Renal pelvis (tissue), 4 donors: ENCODE results near the gene NAT16. TPM values are rescaled to one million over a fixed set of nuclear protein-coding genes. Genes with fewer than 3 reads are reported as not detected.

Experiments used
- DNase-seq: peaks from one replicate; pipeline ENCODE4 v3.0.0-alpha.2; 2013
- polyA plus RNA-seq, 3 donors: library from polyadenylated mRNA; unstranded; fragments of 120-200 nt; gene quantifications; one replicate each; pipeline ENCODE4 v1.2.1, GENCODE V29; 2013; ENCODE audit not compliant: insufficient read length in 3 of 3

The NAT16 gene
- polyA plus RNA-seq, 3 donors: 0.25 TPM; not detected in 2

DNA sequence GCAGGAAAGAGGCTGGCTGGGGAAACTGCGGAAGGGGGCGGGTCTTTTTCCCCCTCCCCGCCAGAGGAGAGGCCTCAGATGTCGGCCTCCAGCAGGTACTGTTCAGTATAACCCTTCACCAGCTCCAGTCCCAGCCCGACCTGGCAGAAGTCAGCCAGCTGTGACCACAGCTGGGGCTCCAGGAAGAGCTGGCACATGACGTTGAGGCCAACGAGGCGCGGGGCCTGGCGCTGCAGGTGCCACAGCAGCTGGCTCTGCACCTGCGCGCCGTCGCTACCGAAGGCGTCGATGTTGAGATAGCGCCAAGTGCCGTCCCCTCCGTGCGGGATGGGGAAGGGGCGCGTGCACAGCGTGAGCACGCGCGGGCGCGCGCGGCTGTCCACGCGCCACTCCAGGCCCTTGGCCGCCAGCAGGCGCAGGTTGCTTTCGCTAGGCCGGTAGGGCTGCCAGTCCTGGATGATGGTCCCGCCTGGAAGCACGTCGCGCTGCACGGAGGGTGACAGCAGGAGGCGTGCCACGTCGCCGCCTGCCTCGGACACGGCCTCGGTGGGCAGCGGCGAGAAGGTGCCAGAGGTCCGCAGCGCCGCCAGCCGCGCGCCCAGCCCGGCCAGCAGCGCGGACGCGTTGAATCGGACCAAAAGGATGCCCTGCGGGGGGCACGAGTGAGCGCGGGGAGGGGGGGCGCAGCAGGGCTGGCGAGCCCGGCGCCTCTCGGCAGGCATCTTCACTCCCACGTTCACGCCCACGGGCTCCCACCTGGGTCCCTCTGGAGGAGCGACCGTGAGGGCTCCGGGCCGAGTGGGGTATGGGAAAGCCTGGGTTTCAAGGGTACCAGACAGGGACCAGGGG is 7.9 kb downstream of the NAT16 start:
- DNase-seq: no peak

DNA sequence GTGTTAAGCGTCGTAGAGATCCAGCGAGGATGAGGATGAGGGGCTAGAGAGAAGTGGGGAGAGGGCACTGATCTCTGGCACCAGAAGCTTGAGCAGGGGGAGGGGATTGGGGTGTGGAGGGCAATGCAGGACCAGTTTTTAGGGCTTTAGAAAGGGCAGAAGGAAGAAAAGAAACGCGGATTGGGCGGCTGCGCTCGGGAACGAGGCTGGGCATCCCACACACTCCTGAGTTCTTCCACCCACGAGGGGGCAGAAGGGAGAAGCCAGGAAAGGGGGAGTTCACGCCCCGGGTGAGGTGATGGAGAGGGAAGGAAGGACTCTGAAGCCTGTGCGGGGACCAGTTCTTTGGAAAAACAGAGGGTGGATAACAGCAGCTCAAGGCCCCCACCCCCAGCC is 8.7 kb downstream of the NAT16 start:
- DNase-seq: no peak

DNA sequence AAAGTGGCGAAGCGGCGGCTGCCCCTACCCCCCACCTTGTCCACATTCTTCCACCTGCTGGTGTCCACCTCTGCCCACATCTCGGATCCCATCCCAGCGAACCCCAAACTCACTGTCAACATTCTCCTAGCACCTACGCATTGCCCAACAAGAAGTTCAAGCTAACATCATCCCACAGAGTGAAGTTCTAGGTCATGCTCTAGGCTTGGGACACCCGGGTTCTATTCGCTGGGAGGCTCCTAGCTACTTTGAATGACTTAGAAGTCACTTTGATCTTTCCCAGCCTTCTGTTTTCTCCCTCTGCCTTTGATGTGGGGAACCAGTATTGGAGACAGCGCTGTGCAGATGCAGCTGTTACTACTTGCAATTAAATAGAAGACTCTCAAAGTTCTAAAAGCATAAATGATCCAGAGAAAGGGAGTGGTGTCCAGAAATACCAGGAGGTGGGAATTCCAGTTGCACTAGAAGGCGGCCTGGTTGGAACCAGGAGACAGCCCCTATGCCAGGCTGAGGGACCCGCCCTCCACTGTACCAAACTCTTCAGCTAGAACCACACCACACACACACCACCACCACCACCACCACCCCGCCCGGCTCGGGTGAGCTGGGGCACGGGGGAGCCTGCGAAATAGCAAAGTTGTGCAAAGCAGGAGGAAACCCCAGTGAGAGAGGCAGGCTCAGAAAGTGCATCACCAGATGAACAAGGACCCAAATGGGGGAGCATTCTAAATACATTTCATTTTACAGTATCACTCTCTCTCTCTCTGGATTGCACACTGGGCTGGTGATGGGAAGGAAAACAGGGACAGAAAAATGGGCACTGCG is 9.3 kb downstream of the NAT16 start:
- no peak for DNase-seq

DNA sequence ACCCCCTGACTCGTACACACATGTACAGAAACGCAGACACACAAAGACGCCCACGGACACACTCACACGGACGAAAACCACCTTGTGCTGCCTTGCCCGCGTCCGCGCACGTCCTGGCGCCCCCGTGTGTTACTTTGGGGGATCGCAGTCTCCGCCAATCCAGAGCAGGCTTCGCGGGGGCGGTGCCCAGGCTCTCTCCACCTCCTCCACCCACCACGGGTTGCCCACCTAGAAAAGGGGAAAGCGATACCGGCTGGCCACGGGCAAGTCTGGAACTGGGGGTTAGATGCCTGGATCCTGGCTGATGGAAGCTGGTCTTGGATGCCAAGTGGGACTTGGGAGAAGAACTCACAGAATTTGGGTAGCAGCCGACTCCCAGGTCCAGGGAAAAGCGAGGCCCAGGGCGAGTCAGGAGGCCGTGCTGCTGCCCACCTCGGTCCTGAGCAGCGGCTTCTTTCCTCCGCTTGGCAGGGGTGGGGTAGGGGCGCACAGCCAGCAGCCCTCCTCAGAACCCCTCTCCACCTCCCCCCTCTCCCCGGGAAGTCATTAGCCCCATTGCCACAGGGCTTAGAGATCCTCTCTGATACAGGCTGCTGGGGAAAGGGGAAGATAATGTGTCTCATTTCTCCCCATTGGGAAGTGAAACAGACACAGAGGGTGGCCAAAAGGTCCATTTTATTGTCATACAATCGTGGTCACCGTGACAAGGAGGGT is 10.1 kb downstream of the NAT16 start:
- no peak for DNase-seq

DNA sequence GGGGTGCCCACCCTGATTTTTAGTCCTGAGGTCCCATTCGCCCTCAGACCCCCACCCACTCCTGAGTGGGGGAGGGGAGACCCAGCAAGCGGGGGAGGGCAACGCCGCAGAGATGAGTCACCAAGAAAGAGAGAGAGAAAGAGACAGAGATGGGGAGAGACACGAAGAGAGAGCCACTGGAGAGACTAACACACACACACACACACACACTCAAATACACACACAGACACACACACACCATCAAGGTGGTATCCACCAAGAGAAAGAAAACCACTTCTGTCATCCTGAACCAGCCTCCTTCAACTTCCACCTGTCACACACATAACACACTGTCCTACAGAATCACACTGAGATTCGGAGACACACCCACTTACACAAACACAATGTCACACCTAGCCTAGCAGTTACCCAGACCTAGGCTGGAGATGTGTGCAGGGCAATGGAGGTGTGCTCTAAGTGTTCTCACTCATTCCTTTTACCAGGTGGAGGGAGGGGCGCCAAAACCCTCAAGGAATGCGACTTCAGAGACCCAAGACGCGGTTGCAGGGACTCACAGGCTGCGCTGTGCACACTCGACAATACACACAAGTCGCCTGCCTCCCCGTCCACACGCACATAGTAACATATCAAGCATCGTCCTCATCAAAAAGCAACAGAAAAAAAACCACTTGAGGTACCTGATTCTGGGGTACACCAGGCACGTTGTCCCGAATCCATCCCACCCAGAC is 10.8 kb downstream of the NAT16 start:
- DNase-seq: no peak

DNA sequence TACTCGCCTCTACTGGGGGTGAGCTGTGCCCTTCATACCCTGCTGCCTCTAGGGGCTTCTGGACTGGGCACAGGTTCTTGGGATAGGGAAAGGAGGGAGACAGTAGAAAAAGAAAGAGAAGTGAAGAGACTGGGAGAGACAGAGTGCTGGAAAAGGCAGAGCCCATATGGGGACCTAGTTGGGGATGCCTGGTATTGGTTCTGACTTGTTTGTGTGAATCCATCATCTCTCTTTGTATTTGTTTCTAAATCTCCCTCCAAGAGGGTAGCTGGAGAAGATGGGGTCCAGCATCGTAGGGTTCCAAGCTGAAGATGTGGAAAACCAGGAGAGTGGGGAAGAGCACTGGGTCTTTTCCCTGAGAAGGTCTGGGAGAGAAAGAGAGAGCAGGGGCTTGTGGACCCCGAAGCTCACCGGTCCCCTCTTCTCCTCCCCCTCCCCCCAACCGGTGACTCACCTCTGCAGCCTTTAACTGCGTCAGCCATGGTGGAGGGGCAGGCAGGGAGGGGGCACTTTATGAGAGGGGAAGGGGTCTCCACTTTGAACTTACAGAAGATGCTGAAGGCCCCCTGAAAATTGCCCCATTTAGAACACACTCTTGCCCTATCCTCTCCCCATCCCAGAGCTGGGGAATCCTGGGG is 11.6 kb downstream of the NAT16 start:
- no peak for DNase-seq

DNA sequence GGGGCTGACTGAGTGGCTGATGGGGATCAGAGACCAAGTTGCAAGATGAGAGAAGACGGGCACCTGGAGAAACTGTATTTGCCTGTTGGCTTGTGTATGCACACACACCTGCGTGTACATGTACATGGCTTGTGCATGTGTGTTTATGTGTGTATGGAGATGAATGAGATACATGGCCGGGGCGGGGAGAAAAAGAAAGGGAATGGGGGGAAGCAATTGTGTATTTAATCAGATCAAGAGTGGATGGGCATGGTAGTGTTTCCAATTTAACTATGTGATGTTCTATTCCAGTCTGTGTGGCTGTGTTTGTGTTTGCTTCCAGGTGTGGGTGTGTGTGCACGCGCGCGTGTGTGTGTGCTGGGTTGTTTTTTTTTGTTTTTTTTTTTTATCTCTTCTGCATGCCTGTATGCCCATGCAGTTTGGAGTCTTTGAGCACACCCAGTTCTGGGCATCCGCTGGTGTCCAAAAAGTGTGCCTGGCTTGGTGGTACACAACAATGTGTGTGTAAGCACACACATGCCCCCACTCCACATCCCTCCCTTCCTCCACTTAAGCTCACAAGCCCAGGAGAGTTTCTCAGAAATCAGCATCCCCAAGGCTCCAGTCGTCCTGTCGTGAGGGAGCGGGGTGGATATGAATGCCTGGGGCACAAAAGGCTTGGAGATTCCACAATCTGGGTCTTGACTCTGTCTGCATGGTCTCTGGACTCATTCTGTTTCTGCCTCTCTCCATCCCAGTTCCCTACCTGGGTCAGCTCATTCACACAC is 12.3 kb downstream of the NAT16 start:
- no peak for DNase-seq

DNA sequence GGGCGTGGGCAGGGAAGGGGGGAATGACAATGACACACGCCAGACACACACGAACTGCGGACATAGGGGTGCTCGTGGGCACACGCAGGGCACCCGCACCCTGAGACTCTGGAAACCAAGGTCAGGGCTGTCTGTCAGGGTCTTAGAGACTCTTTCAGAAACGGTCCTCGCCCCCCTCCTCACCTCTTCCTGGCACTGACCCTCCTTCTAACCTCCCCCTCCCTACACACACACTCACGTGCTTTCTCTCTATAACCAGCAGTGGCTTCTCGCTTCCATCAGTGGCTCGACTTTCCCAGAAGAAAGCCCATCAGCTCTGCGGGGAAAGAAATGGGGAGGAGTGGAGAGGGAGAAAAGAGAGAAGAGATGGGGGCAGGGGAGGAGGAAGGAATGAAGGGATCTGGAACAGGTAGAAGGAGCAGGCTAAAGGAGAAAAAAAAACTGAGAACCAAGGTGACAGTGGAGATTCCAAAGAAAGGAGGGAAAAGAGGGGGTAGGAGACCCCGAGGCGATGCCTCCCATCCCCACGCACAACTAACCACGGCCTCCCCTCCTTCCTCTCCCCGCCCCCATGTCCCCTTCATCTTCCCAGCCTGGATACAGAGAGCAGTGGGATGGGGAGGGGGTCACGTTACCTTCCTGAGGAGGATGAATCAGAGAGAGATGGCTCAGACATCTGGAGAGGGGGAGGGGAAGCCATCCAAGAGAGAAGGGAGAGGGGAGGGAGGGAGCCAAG is 13.0 kb downstream of the NAT16 start:
- no peak for DNase-seq

DNA sequence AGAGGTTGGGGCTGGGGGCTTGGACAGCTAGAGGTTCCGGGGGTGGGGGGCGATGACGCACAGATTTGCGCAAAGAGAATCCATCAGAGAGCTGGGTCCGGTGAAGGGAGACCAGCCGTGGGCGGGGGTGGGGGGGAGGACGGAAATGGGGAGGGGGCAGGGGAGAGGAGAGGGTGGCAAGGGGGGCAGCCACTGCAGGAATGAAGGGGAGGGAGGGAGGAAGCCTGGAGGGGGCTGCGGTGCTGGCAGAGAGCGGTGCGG is 13.5 kb downstream of the NAT16 start:
- DNase-seq: no peak

DNA sequence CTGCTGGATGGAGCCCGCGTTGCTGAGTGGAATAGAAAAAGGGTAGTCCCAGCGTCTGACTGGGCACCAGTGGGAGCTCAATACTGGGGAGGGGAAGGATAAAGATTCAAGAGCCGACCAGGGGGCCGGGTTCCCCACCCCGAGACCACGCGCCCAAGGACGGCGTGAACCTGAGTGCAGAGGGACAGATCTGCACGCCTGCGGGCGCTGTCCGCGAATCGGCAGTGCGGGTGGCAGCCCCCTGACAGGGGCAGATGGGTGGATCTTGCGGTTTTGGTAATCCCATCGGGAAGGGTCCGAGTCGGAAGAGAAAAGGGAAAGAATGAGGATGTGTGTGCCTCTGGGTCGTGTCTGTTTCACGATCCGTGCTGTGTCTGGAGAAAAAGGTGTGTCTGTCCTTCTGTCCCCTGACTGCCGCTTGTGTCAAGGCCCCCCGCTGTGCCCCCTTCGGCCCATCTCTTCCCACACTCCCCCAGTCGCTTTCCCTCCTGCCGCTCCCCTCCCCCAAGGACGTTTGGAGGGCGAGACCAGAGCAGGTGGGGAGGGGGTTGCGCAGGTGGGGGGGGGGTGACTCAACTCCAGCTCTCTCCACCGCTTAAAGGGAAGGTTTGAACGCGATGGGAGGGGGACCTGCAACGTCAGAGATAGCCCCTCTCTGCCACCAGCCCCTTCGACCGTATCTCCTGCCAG is 14.0 kb downstream of the NAT16 start:
- no peak for DNase-seq

DNA sequence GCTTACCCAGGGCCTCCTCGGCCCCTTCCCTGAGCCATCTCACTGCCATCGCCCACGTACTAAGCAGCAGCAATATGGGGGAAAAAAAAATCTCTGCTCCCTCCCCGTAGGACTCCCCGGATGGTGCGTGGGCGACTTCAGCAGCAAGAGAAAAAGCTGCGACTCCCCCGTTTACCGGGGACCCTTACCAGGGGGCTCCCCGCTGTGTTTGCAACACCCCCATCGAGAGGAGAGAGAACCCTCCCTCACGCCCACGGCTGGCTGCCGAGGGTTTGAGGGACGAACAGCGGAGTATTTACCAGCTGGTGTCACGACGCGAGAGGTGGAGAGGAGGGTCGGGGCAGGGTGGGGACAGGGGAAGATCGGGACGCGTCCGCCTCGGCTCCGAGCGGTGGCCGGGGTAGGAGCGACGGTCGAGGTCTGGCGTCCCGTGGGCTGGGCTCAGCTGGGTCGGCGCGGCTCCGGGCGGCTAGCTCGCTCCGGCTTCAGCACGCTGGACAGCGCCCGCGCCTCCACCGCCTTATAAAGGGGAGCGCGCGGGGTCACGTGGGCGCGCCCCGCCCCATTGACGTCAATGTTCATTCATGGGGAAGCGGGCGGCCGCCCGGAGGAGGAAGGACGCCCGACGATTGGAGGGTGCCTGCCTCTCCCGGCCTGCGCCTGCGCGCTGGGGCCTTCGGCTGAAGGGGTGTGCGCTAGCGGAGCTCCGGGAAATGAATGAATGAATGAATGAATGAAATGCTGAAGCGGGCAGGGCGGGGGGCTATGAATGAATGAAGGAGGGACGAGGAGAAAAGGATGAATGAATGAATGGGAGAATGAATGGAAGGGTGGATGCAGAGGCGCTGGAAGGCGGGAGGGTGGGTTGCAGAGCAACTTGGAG is 14.8 kb downstream of the NAT16 start, which contains the start of gene VGF:
VGF (minus strand) TSS at position 495 of the 883 bp plus-strand sequence. CDS start 726 bp downstream, outside the sequence.
- peak; percentile 90 for DNase-seq

DNA sequence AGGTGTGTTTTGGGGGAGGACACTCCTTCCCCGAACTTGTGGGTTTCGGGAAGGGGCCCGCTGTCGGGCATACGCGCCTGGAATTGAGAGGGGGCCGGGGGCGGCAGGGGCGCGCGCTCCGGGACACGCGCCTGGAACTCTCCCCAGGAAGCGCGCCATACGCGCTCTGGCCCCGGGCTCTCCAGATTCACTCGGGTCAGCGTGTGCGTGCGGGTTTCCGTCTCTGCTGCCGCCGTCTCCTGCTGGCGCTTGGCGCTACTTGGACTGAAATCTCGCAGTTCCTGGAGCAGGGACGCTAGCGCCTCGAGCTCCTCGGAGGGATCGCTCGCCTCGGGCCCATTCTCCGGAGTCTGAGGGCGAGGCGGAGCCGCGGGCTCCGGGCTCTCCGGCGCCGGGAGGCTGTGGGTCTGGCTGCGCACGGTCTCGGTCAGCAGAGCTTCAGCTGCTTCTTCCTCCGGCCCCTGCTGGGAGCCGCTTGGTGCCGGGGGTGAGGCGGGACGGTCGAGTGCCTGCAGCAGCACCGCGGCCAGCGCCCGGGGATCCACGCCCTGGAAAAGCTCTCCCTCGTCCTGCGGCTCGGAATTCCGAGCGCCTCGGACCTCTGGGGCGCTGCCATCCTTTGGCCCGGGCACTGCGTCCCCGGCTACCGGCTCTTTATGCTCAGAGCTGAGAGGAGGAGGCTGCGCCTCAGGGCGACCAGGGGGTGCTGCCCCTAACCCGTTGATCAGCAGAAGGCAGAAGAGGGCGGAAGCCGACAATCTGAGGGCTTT is 15.8 kb downstream of the NAT16 start:
- DNase-seq: no peak

DNA sequence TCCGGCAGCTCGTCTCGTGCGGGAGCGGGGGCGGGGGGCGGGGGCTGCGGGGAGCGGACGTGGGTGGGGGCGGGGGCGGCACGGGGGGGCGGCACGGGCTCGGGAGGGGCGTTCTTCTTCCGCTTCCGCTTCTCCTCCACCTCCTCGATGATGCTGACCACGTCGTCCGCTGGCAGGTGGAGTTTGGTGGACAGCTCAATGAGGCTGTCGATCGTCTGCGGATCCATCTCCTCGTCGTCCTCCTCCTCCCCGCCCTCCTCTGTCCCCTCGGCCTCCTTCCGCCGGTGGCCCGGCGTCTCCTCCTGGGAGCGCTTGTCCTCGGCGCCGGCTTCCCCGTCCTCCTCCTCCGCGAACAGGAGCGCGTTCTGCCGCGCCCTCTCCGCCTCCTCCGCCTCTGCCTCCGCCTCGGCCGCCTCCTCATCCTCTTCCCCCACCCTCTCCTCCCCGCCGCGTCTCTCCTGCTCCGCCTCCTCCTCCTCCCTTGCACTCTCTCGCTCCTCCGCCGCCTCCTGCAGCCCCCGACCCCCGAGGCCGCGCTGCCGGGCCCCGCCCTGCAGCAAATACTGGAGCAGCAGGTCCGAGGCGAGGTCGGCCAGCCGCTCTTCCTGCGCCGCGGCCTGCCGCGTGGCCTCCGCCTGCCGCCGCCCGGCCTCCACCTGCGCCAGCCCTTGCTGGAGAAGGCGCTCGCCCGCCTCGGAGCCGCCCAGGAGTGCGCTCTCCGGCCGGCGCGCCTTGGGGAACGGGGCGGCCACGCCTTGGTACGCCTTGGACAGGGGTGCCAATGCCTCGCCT is 16.6 kb downstream of the NAT16 start:
- DNase-seq: no peak

DNA sequence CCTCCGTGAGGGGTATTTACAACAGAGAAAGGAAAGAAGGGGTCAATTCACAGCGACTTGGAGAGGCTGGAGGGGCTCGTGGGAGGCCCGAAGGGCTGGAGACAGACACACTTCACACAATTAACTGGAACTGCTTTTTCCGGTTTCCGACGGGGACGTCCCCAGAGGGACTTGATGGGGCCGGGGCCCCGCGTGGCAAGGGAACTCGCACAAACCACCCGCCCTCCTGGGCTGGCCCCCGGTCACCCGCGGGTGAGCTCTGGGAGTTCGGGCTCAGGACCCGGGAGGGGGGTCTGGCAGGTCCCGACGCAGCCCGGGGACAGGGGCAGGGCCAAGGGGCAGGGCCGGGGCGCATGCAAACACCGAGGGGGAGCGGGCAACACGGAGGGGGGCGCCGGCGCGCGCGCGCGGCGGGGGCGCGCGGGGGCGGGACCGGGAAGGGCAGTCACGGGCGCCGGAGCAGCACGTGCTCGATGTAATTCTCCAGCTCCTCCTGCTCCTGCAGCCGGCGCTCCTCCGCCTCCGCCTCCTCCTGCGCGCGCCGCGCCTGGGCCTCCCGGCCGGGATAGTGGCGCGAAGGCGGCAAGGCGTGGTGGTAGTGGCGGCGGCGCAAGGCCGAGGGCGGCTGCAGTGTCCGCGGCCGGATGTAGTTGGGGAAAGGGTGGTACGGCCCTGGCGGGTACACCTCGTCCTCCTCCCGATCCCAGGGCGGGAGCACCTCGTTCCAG is 17.4 kb downstream of the NAT16 start:
- no peak for DNase-seq

DNA sequence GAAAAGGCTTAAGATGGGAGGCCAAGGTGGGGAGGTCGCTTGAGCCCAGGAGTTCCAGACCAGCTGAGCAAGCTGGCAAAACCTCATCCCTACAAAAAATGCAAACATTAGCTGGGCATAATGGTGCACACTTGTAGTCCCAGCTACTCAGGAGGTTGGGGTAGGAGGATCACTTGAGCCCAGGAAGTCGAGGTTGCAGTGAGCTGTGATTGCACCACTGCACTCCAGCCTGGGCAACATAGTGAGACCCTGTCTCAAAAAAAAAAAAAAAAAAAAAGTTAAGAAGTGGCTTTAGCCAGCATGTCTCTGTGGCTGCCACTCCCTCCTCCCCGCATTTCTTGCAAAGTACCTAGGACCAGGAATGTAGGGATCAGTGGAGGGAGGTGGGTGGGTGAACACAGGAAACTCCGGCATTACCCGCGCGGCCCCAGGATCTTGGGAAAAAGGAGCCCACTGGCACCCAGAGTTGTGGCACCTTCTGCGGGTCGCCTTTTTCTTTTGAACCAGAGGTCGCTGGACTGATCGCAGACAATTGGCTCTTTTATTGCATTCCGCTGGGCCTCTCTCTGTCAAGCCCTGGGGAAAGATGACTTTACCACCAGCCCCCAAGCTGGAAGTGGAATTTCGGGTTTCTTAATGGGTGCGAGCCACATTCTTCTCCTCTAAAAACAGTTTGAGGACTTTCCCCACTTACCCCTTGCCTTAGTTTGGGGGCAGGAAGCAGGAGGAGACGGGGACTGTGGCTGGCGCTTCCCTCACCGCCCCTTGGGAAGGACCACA is 18.2 kb downstream of the NAT16 start:
- DNase-seq: no peak
